ENCODE measurements around the gene CCDC106. TPM values are rescaled to one million over a fixed set of nuclear protein-coding genes. Genes with fewer than 3 reads are reported as not detected.

Gene CCDC106
- total RNA-seq, 1 experiment from 2014 or later = 19.9 TPM

GRCh38 chr19:55683449-55684261 is 35.6 kb downstream of the CCDC106 start:
- no peak overlapping the region for H3K27ac ChIP-seq (ENCODE audit: insufficient read length, low read depth, low read length)
- H3K4me3 Mint-ChIP-seq = no peak overlapping the region
- peaks cover 26 to 65% (median 48%) of the 10 kb centered on the region in 3 experiments for H3K36me3 Mint-ChIP-seq (ENCODE audit: insufficient read depth in 1 of 3, low read depth in 3 of 3)
- H2BK120ac ChIP-seq (ENCODE audit: low read depth, low read length, poor library complexity, severe bottlenecking) = no peak overlapping the region
- no peaks in the 10 kb centered on the region for H3K9me3 ChIP-seq (ENCODE audit: control insufficient read depth, low read depth, low read length)
- no peak overlapping the region for H3K14ac ChIP-seq (ENCODE audit: insufficient read depth, low read length)
- no peak overlapping the region for H3K4me2 ChIP-seq (ENCODE audit: insufficient read depth, insufficient read length, low read length)
- no peak overlapping the region for H4K91ac ChIP-seq (ENCODE audit: insufficient read length, low read depth, low read length)
- no peaks in the 10 kb centered on the region; a peak in 1 of 5 replicates for H3K9me3 Mint-ChIP-seq
- no peaks in the 10 kb centered on the region for H3K27me3 Mint-ChIP-seq (ENCODE audit: low read depth)
- H2AK5ac ChIP-seq (ENCODE audit: insufficient read length, low read length) = no peak overlapping the region
- no peaks in the 10 kb centered on the region for H4K20me1 ChIP-seq (ENCODE audit: control insufficient read depth, insufficient read depth, insufficient read length)
- H3K27me3 ChIP-seq (ENCODE audit: insufficient read depth, low read length) = no peaks in the 10 kb centered on the region
- no peak overlapping the region for H2AFZ ChIP-seq (ENCODE audit: low read length)
- no peak overlapping the region for H2BK12ac ChIP-seq (ENCODE audit: insufficient read length, low read depth, low read length)
- no CpG with 5 or more reads among the region's 22 CpGs for WGBS (ENCODE audit: extremely low coverage, insufficient read length, low lambda C conversion rate)
- no peak for TF ChIP-seq CTCF (conservative IDR thresholded peaks at IDR 0.05)
- no peak overlapping the region for H4K5ac ChIP-seq (ENCODE audit: insufficient read length, low read depth, low read length)
- no peaks in the 10 kb centered on the region for H3K4me1 Mint-ChIP-seq
- H3K4ac ChIP-seq (ENCODE audit: low read depth, low read length) = no peak overlapping the region
- no peak overlapping the region for H3K18ac ChIP-seq (ENCODE audit: insufficient read length, low read depth, low read length)
- no peaks in the 10 kb centered on the region for H3K23me2 ChIP-seq (ENCODE audit: insufficient read length, low read depth, low read length, poor library complexity, severe bottlenecking)
- H4K8ac ChIP-seq (replicated peaks; ENCODE audit: insufficient read length, low read depth, low read length) = no peak overlapping the region
- no peak overlapping the region for H3K23ac ChIP-seq (ENCODE audit: insufficient read length, low read depth, low read length)
- no peak overlapping the region for H3K27ac Mint-ChIP-seq
- no peak overlapping the region for H3T11ph ChIP-seq (ENCODE audit: low read length)
- no peak for DNase-seq
- 0 out of 2 replicates have a peak, but pooled peaks cover 1% of the 10 kb centered on the region for H3K79me2 ChIP-seq (ENCODE audit: insufficient read depth, low read length)
- H2BK15ac ChIP-seq (ENCODE audit: low read depth, low read length) = no peak overlapping the region
- H3K56ac ChIP-seq (ENCODE audit: insufficient read length, low read depth, low read length) = no peak overlapping the region
- no peak overlapping the region for H2BK5ac ChIP-seq (ENCODE audit: insufficient read length, low read length)
- H3K9ac ChIP-seq (ENCODE audit: extremely low read depth, insufficient read length, low read length) = no peak overlapping the region
- peaks cover 5% of the 10 kb centered on the region for H3K79me1 ChIP-seq (ENCODE audit: insufficient read depth, low read depth, low read length, poor library complexity, severe bottlenecking)
- H2BK20ac ChIP-seq (ENCODE audit: low read depth, low read length, poor library complexity, severe bottlenecking) = no peak overlapping the region
- no peaks in the 10 kb centered on the region for H3K4me1 ChIP-seq (ENCODE audit: insufficient read depth, low read length)

Measured in H9 (cell line).